NCI-H446 (cell line): ENCODE measurements around the gene PDIA5.

ENCODE experiments used
- DNase-seq, 2 experiments: peaks; one replicate each; lab custom pipeline; 2025; lab: John Stamatoyannopoulos, UW

PDIA5 gene

GRCh38 chr3:123169492-123169929, 102.7 kb downstream of the PDIA5 start:
- DNase-seq: no peak

- DNase-seq: no peak
Measured at GRCh38 chr3:123169930-123170329, 103.1 kb downstream of the PDIA5 start.

GRCh38 chr3:123180791-123181190, 114.0 kb downstream of the PDIA5 start:
- no peak for DNase-seq

- DNase-seq: no peak
Measured at GRCh38 chr3:123186695-123187094, 119.9 kb downstream of the PDIA5 start.

- no peak for DNase-seq
Measured at GRCh38 chr3:123188058-123188457, 121.2 kb downstream of the PDIA5 start.

- no peak for DNase-seq
Measured at GRCh38 chr3:123193448-123194101, 126.8 kb downstream of the PDIA5 start.

GRCh38 chr3:123194552-123194951, 127.7 kb downstream of the PDIA5 start:
- DNase-seq: no peak

- DNase-seq: no peak
Measured at GRCh38 chr3:123198372-123198771, 131.5 kb downstream of the PDIA5 start.

GRCh38 chr3:123201223-123201556, 134.4 kb downstream of the PDIA5 start:
- no peak for DNase-seq

- DNase-seq: peak; percentile 93 to 97
Measured at GRCh38 chr3:123201557-123202427, 135.0 kb downstream of the PDIA5 start, which contains the start of gene SEC22A. Gene SEC22A (plus strand): TSS chr3:123201943. CDS start chr3:123209218, 7,275 bp downstream.

GRCh38 chr3:123202451-123202850, 135.6 kb downstream of the PDIA5 start:
- peak in 1 of 2 experiments; percentile 10 for DNase-seq
